Ishikawa (cell line): Measurements from ENCODE around the gene LDAF1.

ENCODE experiments used
- CEBPB ChIP-seq: IDR thresholded peaks from 2 replicates; pipeline ENCODE4 v1.6.1; 2012
- CREB1 ChIP-seq: IDR thresholded peaks from 2 replicates; pipeline ENCODE4 v1.6.1; 2012; ENCODE audit warnings: low read depth
- EGR1 ChIP-seq: IDR thresholded peaks from 2 replicates; pipeline ENCODE4 v1.6.1; 2012
- EP300 ChIP-seq: IDR thresholded peaks from 2 replicates; pipeline ENCODE4 v1.6.1; 2012; ENCODE audit warnings: borderline replicate concordance
- FOXM1 ChIP-seq: IDR thresholded peaks from 2 replicates; pipeline ENCODE4 v1.6.1; 2012; ENCODE audit warnings: low read depth, borderline replicate concordance
- NFIC ChIP-seq: IDR thresholded peaks from 2 replicates; pipeline ENCODE4 v1.6.1; 2012
- RAD21 ChIP-seq: IDR thresholded peaks from 2 replicates; pipeline ENCODE4 v1.6.1; 2012; ENCODE audit warnings: low read depth
- TAF1 ChIP-seq: IDR thresholded peaks from 2 replicates; pipeline ENCODE4 v1.6.1; 2012; ENCODE audit warnings: low read depth, mild to moderate bottlenecking
- TCF12 ChIP-seq: IDR thresholded peaks from 2 replicates; pipeline ENCODE4 v1.6.1; 2012; ENCODE audit warnings: low read depth
- TEAD4 ChIP-seq: IDR thresholded peaks from 2 replicates; pipeline ENCODE4 v1.6.1; 2012
- YY1 ChIP-seq: IDR thresholded peaks from 2 replicates; pipeline ENCODE4 v1.6.1; 2012; ENCODE audit warnings: low read depth
- ZBTB7A ChIP-seq: IDR thresholded peaks from 2 replicates; pipeline ENCODE4 v1.6.1; 2012; ENCODE audit warnings: low read depth
- TF ChIP-seq, protein P1 (sequence below): IDR thresholded peaks from 2 replicates; pipeline ENCODE4 v1.6.1; 2012
- TF ChIP-seq, protein P2 (sequence below): IDR thresholded peaks from 2 replicates; pipeline ENCODE4 v1.6.1; 2012
- TF ChIP-seq, protein P3 (sequence below): IDR thresholded peaks from 2 replicates; pipeline ENCODE4 v1.6.1; 2012; ENCODE audit warnings: low read depth, mild to moderate bottlenecking

LDAF1 gene

DNA sequence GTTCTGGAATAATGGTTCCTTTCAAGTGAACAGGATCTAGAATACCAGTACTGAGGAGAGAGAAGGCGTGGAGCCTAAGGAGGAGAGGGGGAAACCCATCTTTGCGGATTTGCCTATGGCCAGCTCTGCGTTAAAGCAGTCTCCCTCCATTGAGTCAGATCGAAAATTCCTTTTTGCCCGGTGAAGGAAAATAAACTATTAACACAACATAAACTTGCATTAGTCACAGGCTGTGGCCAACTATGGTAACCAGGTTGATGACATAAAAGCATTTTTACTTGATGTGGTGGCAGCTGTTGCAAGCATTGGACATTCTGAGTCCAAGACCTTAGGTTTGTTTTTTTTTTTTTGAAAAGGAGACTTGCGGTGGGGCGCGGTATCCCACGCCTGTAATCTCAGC lies 8.9 kb downstream of the LDAF1 start:
- no peak for TF ChIP-seq FOXM1
- TF ChIP-seq CREB1 = no peak
- TF ChIP-seq ZBTB7A = no peak

DNA sequence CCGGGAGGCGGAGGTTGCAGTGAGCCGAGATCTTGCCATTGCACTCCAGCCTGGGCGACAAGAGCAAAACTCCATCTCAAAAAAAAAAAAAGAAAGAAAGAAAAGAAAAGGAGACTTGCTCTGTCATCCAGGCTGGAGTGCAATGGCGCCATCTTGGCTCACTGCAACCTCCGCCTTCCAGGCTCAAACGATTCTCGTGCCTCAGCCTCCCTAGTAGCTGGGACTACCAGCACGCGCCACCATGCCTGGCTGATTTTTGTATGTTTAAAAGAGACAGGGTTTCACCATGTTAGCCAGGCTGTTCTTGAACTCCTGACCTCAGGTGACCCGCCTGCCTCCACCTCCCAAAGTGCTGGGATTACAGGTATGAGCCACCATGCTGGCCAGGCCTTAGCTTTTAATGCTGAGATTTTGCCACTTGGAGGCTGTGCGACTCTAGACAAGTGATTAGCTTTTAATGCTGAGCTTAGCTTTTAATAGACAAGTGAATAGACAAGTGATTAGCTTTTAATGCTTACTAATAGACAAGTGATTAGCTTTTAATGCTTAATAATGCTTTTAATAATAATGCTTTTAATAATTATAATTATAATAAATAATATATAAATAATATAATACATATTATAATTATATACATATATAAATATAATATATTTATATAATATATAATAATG lies 9.6 kb downstream of the LDAF1 start:
- no peak for TF ChIP-seq CREB1
- TF ChIP-seq TCF12 = no peak
- no peak for TF ChIP-seq CEBPB
- TF ChIP-seq, protein P1, sequence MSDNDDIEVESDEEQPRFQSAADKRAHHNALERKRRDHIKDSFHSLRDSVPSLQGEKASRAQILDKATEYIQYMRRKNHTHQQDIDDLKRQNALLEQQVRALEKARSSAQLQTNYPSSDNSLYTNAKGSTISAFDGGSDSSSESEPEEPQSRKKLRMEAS = no peak
- TF ChIP-seq, protein P2, sequence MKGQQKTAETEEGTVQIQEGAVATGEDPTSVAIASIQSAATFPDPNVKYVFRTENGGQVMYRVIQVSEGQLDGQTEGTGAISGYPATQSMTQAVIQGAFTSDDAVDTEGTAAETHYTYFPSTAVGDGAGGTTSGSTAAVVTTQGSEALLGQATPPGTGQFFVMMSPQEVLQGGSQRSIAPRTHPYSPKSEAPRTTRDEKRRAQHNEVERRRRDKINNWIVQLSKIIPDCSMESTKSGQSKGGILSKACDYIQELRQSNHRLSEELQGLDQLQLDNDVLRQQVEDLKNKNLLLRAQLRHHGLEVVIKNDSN = no peak
- no peak for TF ChIP-seq EP300
- TF ChIP-seq, protein P3, sequence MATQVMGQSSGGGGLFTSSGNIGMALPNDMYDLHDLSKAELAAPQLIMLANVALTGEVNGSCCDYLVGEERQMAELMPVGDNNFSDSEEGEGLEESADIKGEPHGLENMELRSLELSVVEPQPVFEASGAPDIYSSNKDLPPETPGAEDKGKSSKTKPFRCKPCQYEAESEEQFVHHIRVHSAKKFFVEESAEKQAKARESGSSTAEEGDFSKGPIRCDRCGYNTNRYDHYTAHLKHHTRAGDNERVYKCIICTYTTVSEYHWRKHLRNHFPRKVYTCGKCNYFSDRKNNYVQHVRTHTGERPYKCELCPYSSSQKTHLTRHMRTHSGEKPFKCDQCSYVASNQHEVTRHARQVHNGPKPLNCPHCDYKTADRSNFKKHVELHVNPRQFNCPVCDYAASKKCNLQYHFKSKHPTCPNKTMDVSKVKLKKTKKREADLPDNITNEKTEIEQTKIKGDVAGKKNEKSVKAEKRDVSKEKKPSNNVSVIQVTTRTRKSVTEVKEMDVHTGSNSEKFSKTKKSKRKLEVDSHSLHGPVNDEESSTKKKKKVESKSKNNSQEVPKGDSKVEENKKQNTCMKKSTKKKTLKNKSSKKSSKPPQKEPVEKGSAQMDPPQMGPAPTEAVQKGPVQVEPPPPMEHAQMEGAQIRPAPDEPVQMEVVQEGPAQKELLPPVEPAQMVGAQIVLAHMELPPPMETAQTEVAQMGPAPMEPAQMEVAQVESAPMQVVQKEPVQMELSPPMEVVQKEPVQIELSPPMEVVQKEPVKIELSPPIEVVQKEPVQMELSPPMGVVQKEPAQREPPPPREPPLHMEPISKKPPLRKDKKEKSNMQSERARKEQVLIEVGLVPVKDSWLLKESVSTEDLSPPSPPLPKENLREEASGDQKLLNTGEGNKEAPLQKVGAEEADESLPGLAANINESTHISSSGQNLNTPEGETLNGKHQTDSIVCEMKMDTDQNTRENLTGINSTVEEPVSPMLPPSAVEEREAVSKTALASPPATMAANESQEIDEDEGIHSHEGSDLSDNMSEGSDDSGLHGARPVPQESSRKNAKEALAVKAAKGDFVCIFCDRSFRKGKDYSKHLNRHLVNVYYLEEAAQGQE = no peak
- no peak for TF ChIP-seq NFIC
- TF ChIP-seq ZBTB7A = no peak
- TF ChIP-seq TEAD4 = no peak

DNA sequence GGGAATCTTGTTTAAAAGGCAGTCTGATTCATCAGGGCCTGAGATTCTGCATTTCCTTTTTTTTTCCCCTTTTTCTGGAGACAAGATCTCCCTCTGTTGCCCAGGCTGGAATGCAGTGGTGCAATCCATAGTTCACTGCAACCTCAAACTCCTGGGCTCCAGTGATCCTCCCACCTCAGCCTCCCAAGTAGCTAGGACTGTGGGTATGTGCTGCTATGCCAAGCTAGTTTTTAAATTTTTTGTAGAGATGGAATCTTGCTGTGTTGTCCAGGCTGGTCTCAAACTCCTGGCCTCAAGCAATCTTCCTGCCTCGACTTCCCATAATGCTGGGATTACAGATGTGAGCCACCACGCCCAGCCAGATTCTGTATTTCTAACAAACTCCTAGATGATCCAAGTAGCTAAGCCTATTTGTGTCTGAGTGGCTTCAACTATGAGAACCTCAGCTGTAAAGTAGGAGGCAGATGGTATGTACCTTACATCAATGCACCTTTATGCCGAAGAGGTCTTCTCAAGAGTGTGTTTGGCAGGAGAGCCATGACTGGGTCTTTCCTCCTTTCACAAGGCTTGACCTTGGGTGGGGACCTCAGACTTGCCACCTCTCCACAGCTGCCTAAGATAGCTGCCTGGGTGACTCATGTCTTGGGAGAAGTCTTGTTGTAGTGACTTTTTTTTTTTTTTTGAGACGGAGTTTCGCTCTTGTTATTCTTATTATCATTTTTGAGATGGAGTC lies 10.9 kb downstream of the LDAF1 start:
- TF ChIP-seq FOXM1 (no peak), YY1 (no peak), TAF1 (no peak), EGR1 (no peak)
- TF ChIP-seq, protein P3 = no peak

DNA sequence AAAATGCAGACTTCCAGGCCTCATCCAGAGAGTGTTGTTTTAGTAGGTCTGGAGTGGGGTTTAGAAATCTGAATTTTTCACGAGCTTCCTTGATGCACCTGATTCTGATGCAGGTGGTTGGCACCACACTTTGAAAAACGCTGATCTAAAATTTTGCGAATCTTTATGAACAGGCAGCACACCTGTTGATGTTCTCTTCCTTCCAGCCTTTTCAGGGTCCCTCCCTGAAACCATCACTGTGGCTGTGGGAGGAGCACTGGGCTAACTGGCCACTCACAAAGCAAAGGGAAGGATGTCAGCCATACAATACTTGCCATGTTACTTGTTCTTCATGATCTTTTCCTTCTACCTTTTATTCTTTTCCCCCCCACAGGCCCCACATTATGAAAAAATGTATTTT lies 14.2 kb downstream of the LDAF1 start:
- TF ChIP-seq ZBTB7A (no peak), RAD21 (no peak), EGR1 (no peak), TEAD4 (no peak), CREB1 (no peak), EP300 (no peak), NFIC (no peak), TCF12 (no peak), YY1 (no peak)
- TF ChIP-seq, protein P3 = no peak
- TF ChIP-seq, protein P2 = no peak
- TF ChIP-seq, protein P1 = no peak

DNA sequence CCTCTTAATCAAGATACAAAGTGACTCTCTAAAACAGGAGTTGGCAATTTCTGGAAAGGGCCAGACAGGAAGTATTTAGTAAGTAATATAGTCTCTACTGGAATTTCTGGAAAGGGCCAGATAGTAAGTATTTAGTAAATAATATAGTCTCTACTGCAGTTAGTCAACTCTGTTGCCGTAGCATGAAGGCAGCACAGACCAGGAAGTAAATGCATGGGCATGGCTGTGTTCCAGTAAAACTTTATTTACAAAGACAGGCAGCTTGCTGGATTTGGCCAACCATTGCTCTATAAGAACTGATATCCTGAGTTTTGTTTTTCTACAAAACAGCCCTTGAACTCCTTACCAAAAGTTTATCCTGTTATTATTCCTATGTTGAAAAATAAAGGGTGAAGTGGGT lies 16.9 kb downstream of the LDAF1 start:
- TF ChIP-seq, protein P3 = no peak
- TF ChIP-seq EGR1 (no peak), TEAD4 (no peak), CEBPB (no peak), TCF12 (no peak), RAD21 (no peak)
